ENCODE results near the gene CELA2A. TPM values are rescaled to one million over a fixed set of nuclear protein-coding genes. Genes with fewer than 3 reads are reported as not detected.
A peak's percentile ranks its signal among the peaks of the same experiment; 100 is the strongest.

CELA2A gene
- total RNA-seq (2021; ENCODE audit: unreplicated experiment), result 0.72 TPM
- polyA plus RNA-seq (2012; ENCODE audit: insufficient read length), result not detected
- not detected for Bru-seq, nascent RNA
- BruChase-seq, experiment 1, labeled RNA remaining after a 2-hour chase, result not detected
- BruChase-seq, experiment 2, labeled RNA remaining after a 6-hour chase, result percentile 0 among the genes with signal in this experiment
- long read RNA-seq, result 0 reads

- no peak for TF ChIP-seq SIN3A (IDR thresholded peaks at IDR 0.05; ENCODE audit: borderline replicate concordance, insufficient read depth, low read depth, low read length)
- TF ChIP-seq, protein P1, sequence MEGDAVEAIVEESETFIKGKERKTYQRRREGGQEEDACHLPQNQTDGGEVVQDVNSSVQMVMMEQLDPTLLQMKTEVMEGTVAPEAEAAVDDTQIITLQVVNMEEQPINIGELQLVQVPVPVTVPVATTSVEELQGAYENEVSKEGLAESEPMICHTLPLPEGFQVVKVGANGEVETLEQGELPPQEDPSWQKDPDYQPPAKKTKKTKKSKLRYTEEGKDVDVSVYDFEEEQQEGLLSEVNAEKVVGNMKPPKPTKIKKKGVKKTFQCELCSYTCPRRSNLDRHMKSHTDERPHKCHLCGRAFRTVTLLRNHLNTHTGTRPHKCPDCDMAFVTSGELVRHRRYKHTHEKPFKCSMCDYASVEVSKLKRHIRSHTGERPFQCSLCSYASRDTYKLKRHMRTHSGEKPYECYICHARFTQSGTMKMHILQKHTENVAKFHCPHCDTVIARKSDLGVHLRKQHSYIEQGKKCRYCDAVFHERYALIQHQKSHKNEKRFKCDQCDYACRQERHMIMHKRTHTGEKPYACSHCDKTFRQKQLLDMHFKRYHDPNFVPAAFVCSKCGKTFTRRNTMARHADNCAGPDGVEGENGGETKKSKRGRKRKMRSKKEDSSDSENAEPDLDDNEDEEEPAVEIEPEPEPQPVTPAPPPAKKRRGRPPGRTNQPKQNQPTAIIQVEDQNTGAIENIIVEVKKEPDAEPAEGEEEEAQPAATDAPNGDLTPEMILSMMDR (IDR thresholded peaks at IDR 0.05), result no peak
- TF ChIP-seq POLR2AphosphoS5 (IDR thresholded peaks at IDR 0.05; ENCODE audit: low read depth, low read length), result no peak
- TF ChIP-seq TCF7L2 (IDR thresholded peaks at IDR 0.05; ENCODE audit: low read depth, low read length), result no peak
- intact Hi-C loops (cut with micrococcal nuclease; ENCODE audit: unreplicated experiment) (no loop called here), in situ Hi-C loops (cut with HindIII; ENCODE audit: low pct_unique_long_range_greater_than_20kb, low sequenced_read_pairs) (no loop called here)
- no peak for DNase-seq (ENCODE audit: low read depth, low spot score)
- no peaks in the 10 kb centered on the region for H3K4me1 ChIP-seq (ENCODE audit: control insufficient read depth, insufficient read depth, low read length)
- H3K36me3 ChIP-seq (ENCODE audit: control insufficient read depth, insufficient read depth, low read length), result no peaks in the 10 kb centered on the region
- CTCF ChIA-PET, result interaction anchor here (0.6 kb wide), 1 partner anchor 8 kb away, joined by 10 read pairs; no protein-coding TSS in a partner anchor
- no peak for ATAC-seq
- no peaks in the 10 kb centered on the region for H3K27me3 ChIP-seq (ENCODE audit: control insufficient read depth, insufficient read depth, low read length)
- no peak within 1 kb of the TSS for H3K27ac ChIP-seq (ENCODE audit: low read length)
- no peak within 1 kb of the TSS for H3K4me3 ChIP-seq (ENCODE audit: low read depth in 2 of 2, low read length in 2 of 2)
- H3K9me3 ChIP-seq (ENCODE audit: control insufficient read depth, insufficient read depth, low read depth, low read length), result no peaks in the 10 kb centered on the region
- POLR2A ChIA-PET, result no interaction called here
- no TSS peak for BruUV-seq (replicated peaks)
Observed at GRCh38 chr1:15456313-15456954, at the start of gene CELA2A. TSS of gene CELA2A (plus strand) at chr1:15456732. CDS start at chr1:15456754, 22 bp downstream.

DNA sequence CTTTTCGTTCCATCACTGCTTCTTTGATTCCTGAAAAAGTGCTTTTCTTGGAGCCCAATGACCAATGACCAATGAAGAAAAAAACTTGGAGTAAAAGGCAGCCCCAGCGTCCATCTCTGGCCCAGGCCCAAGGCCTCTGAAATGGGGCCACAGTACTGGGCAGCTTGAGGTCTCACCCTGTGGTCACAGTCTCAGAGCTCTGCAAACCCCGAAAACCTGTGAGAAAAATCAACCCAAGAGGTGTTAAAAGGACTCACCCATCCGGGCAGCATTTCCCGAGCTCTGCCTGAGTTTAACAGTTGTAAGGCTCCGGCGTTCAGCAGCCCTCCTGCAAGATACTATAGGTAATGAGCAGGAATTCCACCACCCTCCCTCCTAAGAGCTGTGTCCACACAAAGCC, 49.0 kb upstream of the CELA2A start:
- Histone ChIP-seq H3K4me3 (ENCODE audit: low read depth in 2 of 2, low read length in 2 of 2) (no peak overlapping the region), H3K36me3 (ENCODE audit: control insufficient read depth, insufficient read depth, low read length) (no peaks in the 10 kb centered on the region; the same call in 1 of the 2 replicates), H3K27ac (ENCODE audit: low read length) (no peak overlapping the region), H3K9me3 (ENCODE audit: control insufficient read depth, insufficient read depth, low read depth, low read length) (no peaks in the 10 kb centered on the region), H3K4me1 (ENCODE audit: control insufficient read depth, insufficient read depth, low read length) (peaks cover 23% of the 10 kb centered on the region), H3K27me3 (ENCODE audit: control insufficient read depth, insufficient read depth, low read length) (no peaks in the 10 kb centered on the region)
- CTCF ChIA-PET, result no interaction called here
- POLR2A ChIA-PET, result no interaction called here
- DNase-seq (ENCODE audit: low read depth, low spot score) (no peak), ATAC-seq (no peak)
- in situ Hi-C loops (cut with HindIII; ENCODE audit: low pct_unique_long_range_greater_than_20kb, low sequenced_read_pairs), result no loop called here
- no TSS peak for BruUV-seq (replicated peaks)
- no peak for TF ChIP-seq SIN3A (IDR thresholded peaks at IDR 0.05; ENCODE audit: borderline replicate concordance, insufficient read depth, low read depth, low read length)
- TF ChIP-seq, protein P2, sequence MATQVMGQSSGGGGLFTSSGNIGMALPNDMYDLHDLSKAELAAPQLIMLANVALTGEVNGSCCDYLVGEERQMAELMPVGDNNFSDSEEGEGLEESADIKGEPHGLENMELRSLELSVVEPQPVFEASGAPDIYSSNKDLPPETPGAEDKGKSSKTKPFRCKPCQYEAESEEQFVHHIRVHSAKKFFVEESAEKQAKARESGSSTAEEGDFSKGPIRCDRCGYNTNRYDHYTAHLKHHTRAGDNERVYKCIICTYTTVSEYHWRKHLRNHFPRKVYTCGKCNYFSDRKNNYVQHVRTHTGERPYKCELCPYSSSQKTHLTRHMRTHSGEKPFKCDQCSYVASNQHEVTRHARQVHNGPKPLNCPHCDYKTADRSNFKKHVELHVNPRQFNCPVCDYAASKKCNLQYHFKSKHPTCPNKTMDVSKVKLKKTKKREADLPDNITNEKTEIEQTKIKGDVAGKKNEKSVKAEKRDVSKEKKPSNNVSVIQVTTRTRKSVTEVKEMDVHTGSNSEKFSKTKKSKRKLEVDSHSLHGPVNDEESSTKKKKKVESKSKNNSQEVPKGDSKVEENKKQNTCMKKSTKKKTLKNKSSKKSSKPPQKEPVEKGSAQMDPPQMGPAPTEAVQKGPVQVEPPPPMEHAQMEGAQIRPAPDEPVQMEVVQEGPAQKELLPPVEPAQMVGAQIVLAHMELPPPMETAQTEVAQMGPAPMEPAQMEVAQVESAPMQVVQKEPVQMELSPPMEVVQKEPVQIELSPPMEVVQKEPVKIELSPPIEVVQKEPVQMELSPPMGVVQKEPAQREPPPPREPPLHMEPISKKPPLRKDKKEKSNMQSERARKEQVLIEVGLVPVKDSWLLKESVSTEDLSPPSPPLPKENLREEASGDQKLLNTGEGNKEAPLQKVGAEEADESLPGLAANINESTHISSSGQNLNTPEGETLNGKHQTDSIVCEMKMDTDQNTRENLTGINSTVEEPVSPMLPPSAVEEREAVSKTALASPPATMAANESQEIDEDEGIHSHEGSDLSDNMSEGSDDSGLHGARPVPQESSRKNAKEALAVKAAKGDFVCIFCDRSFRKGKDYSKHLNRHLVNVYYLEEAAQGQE (IDR thresholded peaks at IDR 0.05; ENCODE audit: insufficient read depth in 1 of 2, low read depth in 2 of 2, low read length in 1 of 2), result no peak
- TF ChIP-seq, protein P1 (IDR thresholded peaks at IDR 0.05), result no peak
- no peak for TF ChIP-seq POLR2AphosphoS5 (IDR thresholded peaks at IDR 0.05; ENCODE audit: low read depth, low read length)
- no peak for TF ChIP-seq TCF7L2 (IDR thresholded peaks at IDR 0.05; ENCODE audit: low read depth, low read length)
- intact Hi-C loops (cut with micrococcal nuclease; ENCODE audit: unreplicated experiment), result no loop called here
